Activated naive CD4-positive, alpha-beta T cell treated with anti-CD3 and anti-CD28 coated beads, Interleukin-2, amount 10 ng/mL, durations not matched to agents 7 days and 5 days (primary cell): Measurements from ENCODE around the gene ASCC1.

Experiments used
- CTCF ChIA-PET: fragments of 350-600 bp; sonication (Branson Sonifier 250); formaldehyde crosslinking; loops from one replicate; lab custom pipeline; 2021; ENCODE audit warnings: antibody characterized with exemption; lab: Charles Lee
- DNase-seq: peaks from one replicate; pipeline ENCODE4 v3.0.0-alpha.2; 2020
- H3K27ac Mint-ChIP-seq: one replicate; pipeline ENCODE4 v1.8.0; 2021; ENCODE audit warnings: mild to moderate bottlenecking, moderate library complexity, mixed read lengths
- H3K27me3 Mint-ChIP-seq: one replicate; pipeline ENCODE4 v1.8.0; 2021; ENCODE audit warnings: mild to moderate bottlenecking, mixed read lengths
- H3K36me3 Mint-ChIP-seq: one replicate; pipeline ENCODE4 v1.8.0; 2021; ENCODE audit warnings: mixed read lengths
- H3K4me1 Mint-ChIP-seq: one replicate; pipeline ENCODE4 v1.8.0; 2021; ENCODE audit warnings: mixed read lengths
- H3K4me3 Mint-ChIP-seq: one replicate; pipeline ENCODE4 v1.8.0; 2021; ENCODE audit warnings: mild to moderate bottlenecking, moderate library complexity, mixed read lengths
- H3K9me3 Mint-ChIP-seq: one replicate; pipeline ENCODE4 v1.8.0; 2021; ENCODE audit warnings: mixed read lengths

Gene ASCC1

GRCh38 chr10:72077275-72077990, 138.6 kb downstream of the ASCC1 start:
- DNase-seq, result no peak
- CTCF ChIA-PET, result interaction anchor here (0.7 kb wide), 1 partner anchor 262 kb away, joined by 3 read pairs; no protein-coding TSS in a partner anchor
- Mint-ChIP-seq H3K27me3 (no peaks in the 10 kb centered on the region), H3K9me3 (no peaks in the 10 kb centered on the region), H3K4me1 (peaks cover 71% of the 10 kb centered on the region), H3K4me3 (no peak overlapping the region), H3K36me3 (peaks cover 60% of the 10 kb centered on the region), H3K27ac (no peak overlapping the region)

GRCh38 chr10:72076756-72077155, 139.3 kb downstream of the ASCC1 start:
- H3K27me3 Mint-ChIP-seq, result no peaks in the 10 kb centered on the region
- no peak for DNase-seq
- CTCF ChIA-PET, result interaction anchor here (0.7 kb wide), 2 partner anchors 263 to 273 kb away, joined by 3 read pairs; no protein-coding TSS in a partner anchor
- peaks cover 67% of the 10 kb centered on the region for H3K4me1 Mint-ChIP-seq
- no peaks in the 10 kb centered on the region for H3K9me3 Mint-ChIP-seq
- H3K4me3 Mint-ChIP-seq, result no peak overlapping the region
- H3K27ac Mint-ChIP-seq, result no peak overlapping the region
- peaks cover 59% of the 10 kb centered on the region for H3K36me3 Mint-ChIP-seq

GRCh38 chr10:72075376-72076115, 140.5 kb downstream of the ASCC1 start:
- DNase-seq, result no peak
- no peak overlapping the region for H3K4me3 Mint-ChIP-seq
- peaks cover 63% of the 10 kb centered on the region for H3K36me3 Mint-ChIP-seq
- CTCF ChIA-PET, result no interaction called here
- H3K4me1 Mint-ChIP-seq, result peaks cover 64% of the 10 kb centered on the region
- H3K27me3 Mint-ChIP-seq, result no peaks in the 10 kb centered on the region
- peak overlapping the region; percentile 70 for H3K27ac Mint-ChIP-seq
- no peaks in the 10 kb centered on the region for H3K9me3 Mint-ChIP-seq

GRCh38 chr10:72074574-72075375, 141.3 kb downstream of the ASCC1 start:
- H3K9me3 Mint-ChIP-seq, result no peaks in the 10 kb centered on the region
- peak overlapping the region; percentile 52 for H3K27ac Mint-ChIP-seq
- H3K27me3 Mint-ChIP-seq, result no peaks in the 10 kb centered on the region
- peaks cover 58% of the 10 kb centered on the region for H3K4me1 Mint-ChIP-seq
- peaks cover 63% of the 10 kb centered on the region for H3K36me3 Mint-ChIP-seq
- no peak for DNase-seq
- CTCF ChIA-PET, result no interaction called here
- H3K4me3 Mint-ChIP-seq, result no peak overlapping the region

GRCh38 chr10:72073708-72074573, 142.1 kb downstream of the ASCC1 start:
- no peak overlapping the region for H3K4me3 Mint-ChIP-seq
- DNase-seq, result no peak
- no peaks in the 10 kb centered on the region for H3K27me3 Mint-ChIP-seq
- no peaks in the 10 kb centered on the region for H3K9me3 Mint-ChIP-seq
- H3K36me3 Mint-ChIP-seq, result peaks cover 66% of the 10 kb centered on the region
- peaks cover 51% of the 10 kb centered on the region for H3K4me1 Mint-ChIP-seq
- H3K27ac Mint-ChIP-seq, result no peak overlapping the region
- CTCF ChIA-PET, result no interaction called here

- H3K4me3 Mint-ChIP-seq, result no peak overlapping the region
- CTCF ChIA-PET, result interaction anchor here (0.6 to 1.8 kb wide), 2 partner anchors 28 to 265 kb away, joined by 3 to 8 read pairs; no protein-coding TSS in a partner anchor
- H3K27ac Mint-ChIP-seq, result peak overlapping the region; percentile 79
- no peak for DNase-seq
- H3K36me3 Mint-ChIP-seq, result peaks cover 67% of the 10 kb centered on the region
- H3K4me1 Mint-ChIP-seq, result peaks cover 42% of the 10 kb centered on the region
- no peaks in the 10 kb centered on the region for H3K9me3 Mint-ChIP-seq
- H3K27me3 Mint-ChIP-seq, result no peaks in the 10 kb centered on the region
Measured at GRCh38 chr10:72072639-72073038, 143.4 kb downstream of the ASCC1 start.

GRCh38 chr10:72072046-72072445, 144.0 kb downstream of the ASCC1 start:
- Mint-ChIP-seq H3K27ac (peak overlapping the region; percentile 80), H3K36me3 (peaks cover 67% of the 10 kb centered on the region), H3K4me3 (no peak overlapping the region), H3K9me3 (no peaks in the 10 kb centered on the region), H3K4me1 (peaks cover 36% of the 10 kb centered on the region), H3K27me3 (no peaks in the 10 kb centered on the region)
- CTCF ChIA-PET, result interaction anchor here (0.6 to 2.6 kb wide), 6 partner anchors 13 to 266 kb away, joined by 3 to 11 read pairs (median 3); no protein-coding TSS in a partner anchor
- no peak for DNase-seq

GRCh38 chr10:72069751-72070526, 146.1 kb downstream of the ASCC1 start:
- no peaks in the 10 kb centered on the region for H3K9me3 Mint-ChIP-seq
- H3K36me3 Mint-ChIP-seq, result peaks cover 68% of the 10 kb centered on the region
- H3K4me3 Mint-ChIP-seq, result no peak overlapping the region
- CTCF ChIA-PET, result interaction anchor here (0.7 to 2.6 kb wide), 3 partner anchors 21 to 163 kb away, joined by 3 to 11 read pairs (median 4); no protein-coding TSS in a partner anchor
- no peaks in the 10 kb centered on the region for H3K27me3 Mint-ChIP-seq
- H3K27ac Mint-ChIP-seq, result peak overlapping the region; percentile 69
- H3K4me1 Mint-ChIP-seq, result peaks cover 22% of the 10 kb centered on the region
- DNase-seq, result peak; percentile 35

GRCh38 chr10:72068901-72069446, 147.1 kb downstream of the ASCC1 start:
- Mint-ChIP-seq H3K36me3 (peaks cover 70% of the 10 kb centered on the region), H3K9me3 (no peaks in the 10 kb centered on the region), H3K4me1 (peaks cover 19% of the 10 kb centered on the region), H3K27ac (no peak overlapping the region), H3K27me3 (no peaks in the 10 kb centered on the region), H3K4me3 (no peak overlapping the region)
- CTCF ChIA-PET, result interaction anchor here (0.7 to 1.6 kb wide), 4 partner anchors 11 to 164 kb away, joined by 3 to 4 read pairs (median 3); no protein-coding TSS in a partner anchor
- DNase-seq, result no peak

GRCh38 chr10:72068126-72068765, 147.8 kb downstream of the ASCC1 start:
- H3K9me3 Mint-ChIP-seq, result no peaks in the 10 kb centered on the region
- no peak overlapping the region for H3K27ac Mint-ChIP-seq

GRCh38 chr10:72067463-72068125, 148.5 kb downstream of the ASCC1 start:
- no peaks in the 10 kb centered on the region for H3K27me3 Mint-ChIP-seq
- no peak overlapping the region for H3K27ac Mint-ChIP-seq
- CTCF ChIA-PET, result interaction anchor here (1.0 to 1.7 kb wide), 2 partner anchors 19 to 272 kb away, joined by 4 to 6 read pairs; no protein-coding TSS in a partner anchor
- H3K4me1 Mint-ChIP-seq, result peaks cover 15% of the 10 kb centered on the region
- H3K9me3 Mint-ChIP-seq, result no peaks in the 10 kb centered on the region
- H3K36me3 Mint-ChIP-seq, result peaks cover 72% of the 10 kb centered on the region
- no peak for DNase-seq
- no peak overlapping the region for H3K4me3 Mint-ChIP-seq

More at GRCh38 chr10:72068126-72068765, 147.8 kb downstream of the ASCC1 start:
- H3K36me3 Mint-ChIP-seq, result peaks cover 71% of the 10 kb centered on the region
- no peak for DNase-seq
- H3K27me3 Mint-ChIP-seq, result no peaks in the 10 kb centered on the region
- peaks cover 16% of the 10 kb centered on the region for H3K4me1 Mint-ChIP-seq
- no peak overlapping the region for H3K4me3 Mint-ChIP-seq
- CTCF ChIA-PET, result interaction anchor here (1.2 to 1.3 kb wide), 2 partner anchors 11 to 155 kb away, joined by 3 read pairs; no protein-coding TSS in a partner anchor
